ENCODE results near the gene PRKAA2. TPM values are rescaled to one million over a fixed set of nuclear protein-coding genes. Genes with fewer than 3 reads are reported as not detected.

The PRKAA2 gene
- total and polyA plus RNA-seq, 10 of the 15 experiments (the other 5 are each of a cell fraction or from before 2014, with no cell fraction given) = 0.01 TPM; not detected in 9

GRCh38 chr1:56709995-56710394 lies 64.9 kb downstream of the PRKAA2 start:
- H3K4me3 ChIP-seq = no peak overlapping the region
- no peaks in the 10 kb centered on the region for H4K20me1 ChIP-seq (ENCODE audit: control insufficient read depth, insufficient read depth)
- 0% methylated on average over 2 of the region's 2 CpGs for whole genome bisulfite sequencing (ENCODE audit: insufficient coverage, insufficient replicate concordance, low lambda C conversion rate, missing lambda C conversion rate)
- intact Hi-C loops (cut with micrococcal nuclease; ENCODE audit: unreplicated experiment) = loop anchor here (2.0 to 5.0 kb wide), 5 partner anchors 112 to 1425 kb away; no protein-coding TSS in a partner anchor
- TF ChIP-seq NBN (IDR thresholded peaks at IDR 0.05) (no peak), JUND (IDR thresholded peaks at IDR 0.05; ENCODE audit: low read depth, low read length) (no peak), MLLT1 (IDR thresholded peaks at IDR 0.05) (no peak), WRNIP1 (IDR thresholded peaks at IDR 0.05; ENCODE audit: borderline replicate concordance, low read depth, low read length) (no peak), ASH2L (IDR thresholded peaks at IDR 0.05; ENCODE audit: borderline replicate concordance, low read depth) (no peak), MXI1 (IDR thresholded peaks at IDR 0.05; ENCODE audit: low read depth, low read length) (no peak), TBL1XR1 (IDR thresholded peaks at IDR 0.05; ENCODE audit: low read depth, low read length) (no peak), POU2F2 (IDR thresholded peaks at IDR 0.05; ENCODE audit: borderline replicate concordance, low read depth, low read length) (no peak), ZZZ3 (IDR thresholded peaks at IDR 0.05; ENCODE audit: control insufficient read depth, insufficient read length, low read depth) (no peak), TCF12 (IDR thresholded peaks at IDR 0.05; ENCODE audit: low read depth, low read length) (no peak), CEBPZ (IDR thresholded peaks at IDR 0.05; ENCODE audit: low read depth, low read length) (no peak), POLR2AphosphoS5 (IDR thresholded peaks at IDR 0.05; ENCODE audit: low read length) (no peak), ZSCAN29 (IDR thresholded peaks at IDR 0.05) (no peak), POLR2AphosphoS2 (IDR thresholded peaks at IDR 0.05; ENCODE audit: low read depth, low read length) (no peak), TAF1 (IDR thresholded peaks at IDR 0.05; ENCODE audit: borderline replicate concordance, low read depth, low read length) (no peak), SIX5 (IDR thresholded peaks at IDR 0.05; ENCODE audit: low read depth, low read length, severe bottlenecking) (no peak), HDAC2 (IDR thresholded peaks at IDR 0.05) (no peak), IKZF2 (IDR thresholded peaks at IDR 0.05) (no peak)
- TF ChIP-seq, protein P1, sequence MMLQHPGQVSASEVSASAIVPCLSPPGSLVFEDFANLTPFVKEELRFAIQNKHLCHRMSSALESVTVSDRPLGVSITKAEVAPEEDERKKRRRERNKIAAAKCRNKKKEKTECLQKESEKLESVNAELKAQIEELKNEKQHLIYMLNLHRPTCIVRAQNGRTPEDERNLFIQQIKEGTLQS (IDR thresholded peaks at IDR 0.05; ENCODE audit: borderline replicate concordance, extremely low read depth, low read depth, low read length) = no peak
- H3K27me3 ChIP-seq (replicated peaks in 1 of 2; ENCODE audit: control insufficient read depth in 2 of 2, insufficient read depth in 2 of 2, low read length in 1 of 2) = no peaks in the 10 kb centered on the region
- ChIA-PET SMC1A (ENCODE audit: uncharacterized antibody, unreplicated experiment) (interaction anchor here (0.8 to 2.4 kb wide), 12 partner anchors 11 to 1452 kb away, joined by 3 to 10 read pairs (median 5); no protein-coding TSS in a partner anchor), RAD21 (ENCODE audit: unreplicated experiment) (interaction anchor here (0.9 to 2.1 kb wide), 8 partner anchors 21 to 1426 kb away, joined by 3 to 14 read pairs (median 4); no protein-coding TSS in a partner anchor), CTCF (interaction anchor here (0.6 to 3.9 kb wide), 25 partner anchors 8 to 1764 kb away, joined by 3 to 32 read pairs (median 4); no protein-coding TSS in a partner anchor), POLR2A (no interaction called here)
- BruUV-seq (replicated peaks) = no TSS peak
- DNase-seq (ENCODE audit: low read depth, low spot score) = no peak
- no peaks in the 10 kb centered on the region for H3K79me2 ChIP-seq (ENCODE audit: control insufficient read depth, insufficient read depth, low read length)
- no peak overlapping the region for H3K27ac ChIP-seq (ENCODE audit: control insufficient read depth, insufficient read depth)
- H3K9me3 ChIP-seq (replicated peaks; ENCODE audit: control insufficient read depth, insufficient read depth, low read length) = no peaks in the 10 kb centered on the region
- no peak for FAIRE-seq
- in situ Hi-C loops (cut with MboI) = loop anchor here (5.0 kb wide), 1 partner anchor 1428 kb away; no protein-coding TSS in a partner anchor
- no peaks in the 10 kb centered on the region for H3K36me3 ChIP-seq (ENCODE audit: control insufficient read depth in 2 of 2, insufficient read depth in 2 of 2, low read length in 1 of 2)
- H3K4me1 ChIP-seq (ENCODE audit: control insufficient read depth, insufficient read depth, low read length) = no peaks in the 10 kb centered on the region
- no peak overlapping the region for H3K9ac ChIP-seq (ENCODE audit: control insufficient read depth, insufficient read depth, low read length)
- H3K4me2 ChIP-seq (ENCODE audit: control insufficient read depth, insufficient read depth) = no peak overlapping the region
- no peak overlapping the region for H2AFZ ChIP-seq (ENCODE audit: control insufficient read depth, low read depth, low read length)
- no peak for ATAC-seq

Measured in GM12878 (cell line).